Activated CD4-positive, alpha-beta memory T cell treated with anti-CD3 and anti-CD28 coated beads for 36 hours (primary cell): Measurements from ENCODE around the gene LUZP2. TPM values are rescaled to one million over a fixed set of nuclear protein-coding genes. Genes with fewer than 3 reads are reported as not detected.

Experiments
- CTCF ChIA-PET: fragments of 350-600 bp; sonication (Branson Sonifier 250); formaldehyde crosslinking; loops from one replicate; lab custom pipeline; 2021; ENCODE audit warnings: antibody characterized with exemption, inconsistent platforms; lab: Charles Lee
- POLR2A ChIA-PET: fragments of 350-600 bp; sonication (Branson Sonifier 250); formaldehyde crosslinking; loops from one replicate; lab custom pipeline; 2021; ENCODE audit warnings: antibody characterized with exemption; lab: Charles Lee
- DNase-seq: peaks from one replicate; pipeline ENCODE4 v3.0.0-alpha.2; 2020
- H3K27ac Mint-ChIP-seq: one replicate; pipeline ENCODE4 v1.8.0; 2021; ENCODE audit warnings: mixed read lengths
- H3K27me3 Mint-ChIP-seq: one replicate; pipeline ENCODE4 v1.8.0; 2021; ENCODE audit warnings: mixed read lengths
- H3K36me3 Mint-ChIP-seq: one replicate; pipeline ENCODE4 v1.8.0; 2021; ENCODE audit warnings: mixed read lengths
- H3K4me1 Mint-ChIP-seq: one replicate; pipeline ENCODE4 v1.8.0; 2021; ENCODE audit warnings: low read depth, mixed read lengths
- H3K4me3 Mint-ChIP-seq: one replicate; pipeline ENCODE4 v1.8.0; 2021; ENCODE audit warnings: mild to moderate bottlenecking, mixed read lengths
- H3K9me3 Mint-ChIP-seq: one replicate; pipeline ENCODE4 v1.8.0; 2021; ENCODE audit warnings: mixed read lengths
- intact Hi-C: fragments of 100-400 bp; cut with micrococcal nuclease; formaldehyde crosslinking; loops from one replicate; pipeline ENCODE4 v1.15.1; 2023
- total RNA-seq, 2 experiments: library from RNA; stranded (reverse); gene quantifications; one replicate each; pipeline ENCODE4 v1.2.3, GENCODE V29; 2021

The LUZP2 gene
- total RNA-seq, 2 experiments from 2014 or later = not detected

- no peaks in the 10 kb centered on the region for H3K4me1 Mint-ChIP-seq
- POLR2A ChIA-PET = no interaction called here
- H3K27me3 Mint-ChIP-seq = no peaks in the 10 kb centered on the region
- peaks cover 39% of the 10 kb centered on the region for H3K9me3 Mint-ChIP-seq
- no peaks in the 10 kb centered on the region for H3K36me3 Mint-ChIP-seq
- DNase-seq = no peak
- H3K27ac Mint-ChIP-seq = no peak overlapping the region
- CTCF ChIA-PET = no interaction called here
- no peak overlapping the region for H3K4me3 Mint-ChIP-seq
- intact Hi-C loops = no loop called here
Measured at GRCh38 chr11:25038131-25038530, 541.3 kb downstream of the LUZP2 start.

DNA sequence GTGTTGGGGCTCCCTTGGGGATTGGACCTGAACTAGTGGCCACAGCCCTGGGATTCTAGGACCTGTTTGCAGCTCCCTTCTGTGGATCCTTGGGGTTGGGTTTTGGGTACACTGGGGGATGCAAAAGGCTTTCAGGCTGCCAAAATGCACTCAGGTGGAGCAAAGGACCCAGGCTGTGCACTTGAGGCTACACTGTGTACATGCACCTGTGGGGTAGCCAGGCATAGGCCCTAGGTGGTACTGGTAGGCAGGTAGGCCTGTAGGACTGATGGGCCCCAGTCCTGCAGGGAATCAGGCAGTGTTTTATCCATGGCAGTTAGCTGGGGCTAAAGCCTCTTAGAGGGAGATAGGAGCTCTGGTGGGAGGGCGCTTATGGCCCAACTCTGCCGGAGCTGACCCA lies 542.3 kb downstream of the LUZP2 start:
- H3K4me1 Mint-ChIP-seq = no peaks in the 10 kb centered on the region
- no peak overlapping the region for H3K4me3 Mint-ChIP-seq
- no peaks in the 10 kb centered on the region for H3K36me3 Mint-ChIP-seq
- peaks cover 34% of the 10 kb centered on the region for H3K9me3 Mint-ChIP-seq
- POLR2A ChIA-PET = no interaction called here
- H3K27ac Mint-ChIP-seq = no peak overlapping the region
- intact Hi-C loops = no loop called here
- DNase-seq = no peak
- CTCF ChIA-PET = no interaction called here
- no peaks in the 10 kb centered on the region for H3K27me3 Mint-ChIP-seq

GRCh38 chr11:25048632-25049031 lies 551.8 kb downstream of the LUZP2 start:
- intact Hi-C loops = no loop called here
- H3K9me3 Mint-ChIP-seq = peaks cover 6% of the 10 kb centered on the region
- H3K36me3 Mint-ChIP-seq = no peaks in the 10 kb centered on the region
- no peak for DNase-seq
- ChIA-PET POLR2A (no interaction called here), CTCF (no interaction called here)
- H3K4me3 Mint-ChIP-seq = no peak overlapping the region
- no peaks in the 10 kb centered on the region for H3K27me3 Mint-ChIP-seq
- no peaks in the 10 kb centered on the region for H3K4me1 Mint-ChIP-seq
- H3K27ac Mint-ChIP-seq = no peak overlapping the region

- POLR2A ChIA-PET = no interaction called here
Measured at GRCh38 chr11:25052844-25053243, 556.0 kb downstream of the LUZP2 start.

DNA sequence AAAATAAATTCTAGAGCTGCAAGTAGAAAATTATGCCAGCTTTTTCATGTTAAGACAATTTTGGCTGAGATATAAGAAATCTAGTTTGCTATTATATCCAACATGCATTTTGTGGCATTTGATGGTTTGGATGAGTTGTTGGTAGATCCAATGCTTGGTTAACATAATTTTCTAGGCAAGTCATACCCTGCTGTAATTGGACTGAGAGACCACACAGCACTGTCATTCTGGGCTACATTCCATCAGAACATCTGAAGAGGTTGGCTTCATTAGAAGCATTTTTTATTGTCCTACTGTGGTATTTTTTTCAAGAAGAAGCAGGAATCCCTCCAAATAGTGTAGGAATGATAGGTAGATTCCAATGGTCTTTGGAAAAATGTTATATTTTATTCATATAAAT lies 561.0 kb downstream of the LUZP2 start:
- Mint-ChIP-seq H3K4me1 (no peaks in the 10 kb centered on the region), H3K9me3 (peaks cover 10% of the 10 kb centered on the region), H3K27me3 (no peaks in the 10 kb centered on the region), H3K4me3 (no peak overlapping the region), H3K36me3 (no peaks in the 10 kb centered on the region), H3K27ac (no peak overlapping the region)
- ChIA-PET CTCF (no interaction called here), POLR2A (no interaction called here)
- DNase-seq = no peak
- intact Hi-C loops = no loop called here

More at GRCh38 chr11:25052844-25053243, 556.0 kb downstream of the LUZP2 start:
- H3K27ac Mint-ChIP-seq = no peak overlapping the region
- no peaks in the 10 kb centered on the region for H3K36me3 Mint-ChIP-seq
- no peak overlapping the region for H3K4me3 Mint-ChIP-seq
- H3K9me3 Mint-ChIP-seq = peaks cover 10% of the 10 kb centered on the region
- DNase-seq = no peak
- no peaks in the 10 kb centered on the region for H3K4me1 Mint-ChIP-seq
- H3K27me3 Mint-ChIP-seq = no peaks in the 10 kb centered on the region
- CTCF ChIA-PET = no interaction called here
- intact Hi-C loops = no loop called here

GRCh38 chr11:25065746-25066145 lies 568.9 kb downstream of the LUZP2 start:
- POLR2A ChIA-PET = no interaction called here
- intact Hi-C loops = no loop called here
- no peak overlapping the region for H3K4me3 Mint-ChIP-seq
- H3K9me3 Mint-ChIP-seq = peaks cover 23% of the 10 kb centered on the region
- H3K27ac Mint-ChIP-seq = no peak overlapping the region
- H3K4me1 Mint-ChIP-seq = no peaks in the 10 kb centered on the region
- H3K36me3 Mint-ChIP-seq = no peaks in the 10 kb centered on the region
- DNase-seq = no peak
- CTCF ChIA-PET = no interaction called here
- no peaks in the 10 kb centered on the region for H3K27me3 Mint-ChIP-seq

GRCh38 chr11:25066706-25067105 lies 569.9 kb downstream of the LUZP2 start:
- DNase-seq = no peak
- Mint-ChIP-seq H3K4me3 (no peak overlapping the region), H3K9me3 (peaks cover 23% of the 10 kb centered on the region), H3K27me3 (no peaks in the 10 kb centered on the region), H3K27ac (no peak overlapping the region), H3K4me1 (no peaks in the 10 kb centered on the region), H3K36me3 (no peaks in the 10 kb centered on the region)
- intact Hi-C loops = no loop called here
- ChIA-PET POLR2A (no interaction called here), CTCF (no interaction called here)

DNA sequence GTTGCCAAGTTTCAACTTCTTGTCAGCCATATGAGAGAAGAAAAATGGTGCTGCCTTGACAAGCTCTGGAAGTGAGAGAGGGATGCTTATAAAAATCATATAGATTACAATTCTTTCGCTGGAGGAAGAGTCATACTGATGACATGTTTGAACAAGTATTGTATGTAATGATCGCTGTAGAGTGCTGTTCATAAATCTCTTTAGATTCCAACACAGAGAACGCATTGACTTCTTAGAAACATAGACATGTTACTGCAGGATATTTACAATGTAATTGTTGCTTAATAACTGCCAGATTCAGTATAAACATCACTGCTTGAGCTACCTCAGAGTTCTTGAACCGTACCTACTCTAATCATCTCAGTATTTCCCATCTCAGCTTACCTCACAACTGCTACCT lies 571.6 kb downstream of the LUZP2 start:
- no peak overlapping the region for H3K27ac Mint-ChIP-seq
- peaks cover 23% of the 10 kb centered on the region for H3K9me3 Mint-ChIP-seq
- H3K4me1 Mint-ChIP-seq = no peaks in the 10 kb centered on the region
- H3K4me3 Mint-ChIP-seq = no peak overlapping the region
- H3K36me3 Mint-ChIP-seq = no peaks in the 10 kb centered on the region
- H3K27me3 Mint-ChIP-seq = no peaks in the 10 kb centered on the region
- no peak for DNase-seq
- intact Hi-C loops = no loop called here
- POLR2A ChIA-PET = no interaction called here
- CTCF ChIA-PET = no interaction called here

- H3K27ac Mint-ChIP-seq = no peak overlapping the region
- no peak for DNase-seq
- H3K36me3 Mint-ChIP-seq = no peaks in the 10 kb centered on the region
- ChIA-PET CTCF (no interaction called here), POLR2A (no interaction called here)
- H3K4me1 Mint-ChIP-seq = no peaks in the 10 kb centered on the region
- intact Hi-C loops = no loop called here
- H3K4me3 Mint-ChIP-seq = no peak overlapping the region
- no peaks in the 10 kb centered on the region for H3K27me3 Mint-ChIP-seq
- peaks cover 9% of the 10 kb centered on the region for H3K9me3 Mint-ChIP-seq
Measured at GRCh38 chr11:25094085-25094802, 597.4 kb downstream of the LUZP2 start.

GRCh38 chr11:25119416-25119815 lies 622.6 kb downstream of the LUZP2 start:
- POLR2A ChIA-PET = no interaction called here
- CTCF ChIA-PET = no interaction called here
- intact Hi-C loops = no loop called here

More at GRCh38 chr11:25119416-25119815, 622.6 kb downstream of the LUZP2 start:
- Mint-ChIP-seq H3K4me3 (no peak overlapping the region), H3K9me3 (peaks cover 23% of the 10 kb centered on the region), H3K27me3 (no peaks in the 10 kb centered on the region), H3K36me3 (no peaks in the 10 kb centered on the region), H3K4me1 (no peaks in the 10 kb centered on the region), H3K27ac (no peak overlapping the region)
- DNase-seq = no peak
